OCI-LY3 (cell line): Measurements from ENCODE around the gene KLHL36.
A peak's percentile ranks its signal among the peaks of the same experiment; 100 is the strongest.
"Not testable (repeated sequence)": the region's sequence is repeated elsewhere in the genome, so short reads cannot be mapped to it uniquely, and the experiment has no call there.

Source experiments
- H2AFZ ChIP-seq: fragments of 200-600, 300-600 bp; shearing (Covaris generic); 2 replicates; pipeline ENCODE4 v1.6.0; 2014; ENCODE audit warnings: antibody characterized with exemption, low read depth, low read length
- H3K27ac ChIP-seq: fragments of 200-600, 300-600 bp; sonication (generic); 2 replicates; pipeline ENCODE4 v1.5.1; 2014; ENCODE audit warnings: mild to moderate bottlenecking, low read length, moderate library complexity, mixed read lengths
- H3K27me3 ChIP-seq: fragments of 200-600, 300-600 bp; sonication (generic); 2 replicates; pipeline ENCODE4 v1.6.1; 2014; ENCODE audit warnings: low read depth, low read length, mixed read lengths
- H3K36me3 ChIP-seq: fragments of 200-600, 300-600 bp; sonication (generic); replicated peaks from 2 replicates; pipeline ENCODE3; 2014; ENCODE audit warnings: low read depth, low read length, mixed read lengths
- H3K4me1 ChIP-seq: fragments of 300-600, 200-600 bp; sonication (generic); 2 replicates; pipeline ENCODE4 v1.6.1; 2014; ENCODE audit warnings: low read length, mixed read lengths
- H3K4me2 ChIP-seq: fragments of 200-600, 300-600 bp; sonication (generic); 2 replicates; pipeline ENCODE4 v1.6.1; 2014; ENCODE audit warnings: low read length, mixed read lengths
- H3K4me3 ChIP-seq: fragments of 300-600, 200-600 bp; sonication (generic); 2 replicates; pipeline ENCODE4 v1.5.1; 2014; ENCODE audit warnings: antibody characterized with exemption, mild to moderate bottlenecking, low read length, moderate library complexity
- H3K79me2 ChIP-seq: fragments of 300-600, 200-600 bp; shearing (Covaris generic); 2 replicates; pipeline ENCODE4 v1.6.1; 2014; ENCODE audit warnings: mild to moderate bottlenecking, low read length, mixed read lengths
- H3K9ac ChIP-seq: fragments of 300-600, 200-600 bp; shearing (Covaris generic); 2 replicates; pipeline ENCODE4 v1.6.0; 2014; ENCODE audit warnings: mild to moderate bottlenecking, low read length, moderate library complexity
- H3K9me3 ChIP-seq: fragments of 200-600, 300-600 bp; shearing (Covaris generic); 2 replicates; pipeline ENCODE4 v1.6.1; 2014; ENCODE audit warnings: low read length, mixed read lengths; ENCODE audit not compliant: insufficient read depth
- H4K20me1 ChIP-seq: fragments of 200-600, 300-600 bp; sonication (generic); 2 replicates; pipeline ENCODE4 v1.6.1; 2016; ENCODE audit warnings: low read length, mixed read lengths; ENCODE audit not compliant: insufficient read depth
- EZH2phosphoT487 ChIP-seq: fragments of 200-600 bp; shearing (Covaris generic); IDR thresholded peaks from 2 replicates; pipeline ENCODE4 v1.6.1; 2018; ENCODE audit warnings: antibody characterized with exemption, mixed run types, low read depth
- TF ChIP-seq, protein P1 (sequence below): fragments of 200-600, 300-600 bp; sonication (generic); IDR thresholded peaks from 2 replicates; pipeline ENCODE4 v1.5.1; 2014; ENCODE audit warnings: antibody characterized with exemption, low read length, low read depth

The KLHL36 gene

DNA sequence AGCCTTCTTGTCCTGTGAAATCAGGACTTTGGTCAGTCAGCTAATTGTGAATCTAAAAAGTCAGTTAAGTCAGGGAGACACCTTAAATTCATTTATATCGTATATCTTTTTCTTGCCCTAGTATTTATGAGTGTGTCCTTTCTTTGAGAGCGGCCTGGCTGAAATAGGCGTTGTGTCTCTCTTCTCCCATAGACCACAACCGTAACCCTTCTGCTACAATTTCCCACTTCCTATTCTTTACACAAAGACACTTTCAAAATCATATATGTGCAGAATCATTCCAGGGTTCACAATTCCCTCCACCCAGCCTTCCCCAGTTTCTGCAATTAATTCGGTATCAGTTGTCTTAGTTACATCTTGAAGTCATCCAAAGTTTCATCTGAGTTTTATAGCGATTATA lies 16.4 kb upstream of the KLHL36 start:
- Histone ChIP-seq H2AFZ (no peak overlapping the region), H3K4me1 (peaks cover 26% of the 10 kb centered on the region), H3K79me2 (no peaks in the 10 kb centered on the region), H3K4me3 (no peak overlapping the region), H3K9ac (no peak overlapping the region), H3K27me3 (peaks cover 27% of the 10 kb centered on the region), H4K20me1 (no peaks in the 10 kb centered on the region), H3K27ac (no peak overlapping the region), H3K36me3 (no peaks in the 10 kb centered on the region), H3K9me3 (no peaks in the 10 kb centered on the region), H3K4me2 (peak overlapping the region; percentile 49)
- TF ChIP-seq, protein P1, sequence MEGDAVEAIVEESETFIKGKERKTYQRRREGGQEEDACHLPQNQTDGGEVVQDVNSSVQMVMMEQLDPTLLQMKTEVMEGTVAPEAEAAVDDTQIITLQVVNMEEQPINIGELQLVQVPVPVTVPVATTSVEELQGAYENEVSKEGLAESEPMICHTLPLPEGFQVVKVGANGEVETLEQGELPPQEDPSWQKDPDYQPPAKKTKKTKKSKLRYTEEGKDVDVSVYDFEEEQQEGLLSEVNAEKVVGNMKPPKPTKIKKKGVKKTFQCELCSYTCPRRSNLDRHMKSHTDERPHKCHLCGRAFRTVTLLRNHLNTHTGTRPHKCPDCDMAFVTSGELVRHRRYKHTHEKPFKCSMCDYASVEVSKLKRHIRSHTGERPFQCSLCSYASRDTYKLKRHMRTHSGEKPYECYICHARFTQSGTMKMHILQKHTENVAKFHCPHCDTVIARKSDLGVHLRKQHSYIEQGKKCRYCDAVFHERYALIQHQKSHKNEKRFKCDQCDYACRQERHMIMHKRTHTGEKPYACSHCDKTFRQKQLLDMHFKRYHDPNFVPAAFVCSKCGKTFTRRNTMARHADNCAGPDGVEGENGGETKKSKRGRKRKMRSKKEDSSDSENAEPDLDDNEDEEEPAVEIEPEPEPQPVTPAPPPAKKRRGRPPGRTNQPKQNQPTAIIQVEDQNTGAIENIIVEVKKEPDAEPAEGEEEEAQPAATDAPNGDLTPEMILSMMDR: no peak
- TF ChIP-seq EZH2phosphoT487: no peak

DNA sequence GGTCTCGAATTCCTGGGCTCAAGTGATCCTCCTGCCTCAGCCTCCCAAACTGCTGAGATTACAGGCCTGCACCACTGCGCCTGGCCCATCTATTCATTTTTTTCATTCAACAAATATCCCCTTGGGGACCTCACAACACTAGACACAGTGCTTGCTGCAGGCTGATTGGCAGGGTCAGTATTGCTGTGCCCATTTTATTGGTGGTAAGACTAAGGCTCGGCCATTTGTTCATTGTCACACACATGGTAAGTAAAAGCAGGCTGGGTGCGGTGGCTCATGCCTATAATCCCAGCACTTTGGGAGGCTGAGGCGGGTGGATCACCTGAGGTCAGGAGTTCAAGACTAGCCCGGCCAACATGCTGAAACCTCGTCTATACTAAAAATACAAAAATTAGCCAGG lies 15.4 kb upstream of the KLHL36 start:
- peaks cover 25% of the 10 kb centered on the region for H3K4me1 ChIP-seq
- not testable (repeated sequence) for H3K9me3 ChIP-seq

DNA sequence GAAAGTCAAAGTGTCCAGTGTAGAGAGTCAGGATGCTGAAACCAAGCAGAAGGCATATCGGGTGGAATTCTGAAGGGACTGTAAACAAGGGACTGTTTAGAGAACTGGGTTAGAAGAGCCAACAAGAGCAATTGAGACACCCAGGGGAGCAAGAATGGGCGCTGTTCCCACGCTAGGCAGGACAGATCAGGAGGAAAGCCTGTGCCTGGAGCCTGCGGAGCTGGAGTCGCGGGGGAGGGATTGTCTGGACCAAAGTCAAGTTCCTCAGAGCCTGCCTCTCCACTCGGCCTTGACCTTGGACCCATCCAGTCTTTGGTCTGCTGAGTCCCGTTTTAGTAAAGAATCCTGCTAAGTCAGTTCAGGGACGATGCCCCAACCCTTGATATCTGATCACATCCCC lies 14.7 kb upstream of the KLHL36 start:
- H3K4me2 ChIP-seq: no peak overlapping the region
- no peaks in the 10 kb centered on the region for H3K9me3 ChIP-seq
- H3K36me3 ChIP-seq: no peaks in the 10 kb centered on the region
- peaks cover 18% of the 10 kb centered on the region for H3K4me1 ChIP-seq
- H3K9ac ChIP-seq: no peak overlapping the region
- no peak overlapping the region for H3K27ac ChIP-seq
- H3K27me3 ChIP-seq: peaks cover 18% of the 10 kb centered on the region
- H4K20me1 ChIP-seq: no peaks in the 10 kb centered on the region
- no peaks in the 10 kb centered on the region for H3K79me2 ChIP-seq
- TF ChIP-seq, protein P1: no peak
- no peak for TF ChIP-seq EZH2phosphoT487
- H2AFZ ChIP-seq: no peak overlapping the region
- H3K4me3 ChIP-seq: no peak overlapping the region

More for the DNA sequence above, 15.4 kb upstream of the KLHL36 start:
- H3K27ac ChIP-seq, H3K4me3 ChIP-seq, H3K9ac ChIP-seq, H3K79me2 ChIP-seq, H3K36me3 ChIP-seq, H3K4me2 ChIP-seq, H4K20me1 ChIP-seq, H2AFZ ChIP-seq: not testable (repeated sequence)
- H3K27me3 ChIP-seq: peaks cover 26% of the 10 kb centered on the region

- Histone ChIP-seq H3K79me2 (no peaks in the 10 kb centered on the region), H2AFZ (no peak overlapping the region), H3K36me3 (no peaks in the 10 kb centered on the region), H3K27ac (no peak overlapping the region), H3K4me2 (no peak overlapping the region), H3K27me3 (peaks cover 6% of the 10 kb centered on the region; the same call in 1 of the 2 replicates), H3K4me3 (no peak overlapping the region), H3K9me3 (no peaks in the 10 kb centered on the region), H3K4me1 (peaks cover 23% of the 10 kb centered on the region), H3K9ac (no peak overlapping the region), H4K20me1 (no peaks in the 10 kb centered on the region)
- TF ChIP-seq, protein P1: no peak
- TF ChIP-seq EZH2phosphoT487: no peak
These were observed 12.6 kb upstream of the KLHL36 start for GRCh38 chr16:84635702-84636101.

DNA sequence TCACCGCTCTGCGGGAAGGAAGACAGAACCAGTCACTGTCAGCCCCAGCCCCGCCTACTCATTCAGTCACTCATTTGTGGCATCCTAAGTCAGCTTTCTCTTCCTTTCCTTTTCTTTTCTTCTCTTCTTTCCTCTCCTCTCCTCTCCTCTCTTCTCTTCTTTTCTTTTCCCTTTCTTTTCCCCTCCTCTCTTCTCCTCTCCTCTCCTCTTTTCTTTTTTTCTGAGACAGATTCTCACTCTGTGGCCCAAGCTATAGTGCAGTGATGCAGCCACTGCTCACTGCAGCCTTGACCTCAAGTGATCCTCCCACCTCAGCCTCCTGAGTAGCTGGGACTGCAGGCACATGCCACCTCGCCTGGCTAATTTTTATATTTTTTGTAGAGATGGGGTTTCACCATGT lies 10.6 kb upstream of the KLHL36 start:
- Histone ChIP-seq H3K4me1 (peaks cover 23% of the 10 kb centered on the region), H3K27me3 (peaks cover 11% of the 10 kb centered on the region; the same call in 1 of the 2 replicates), H3K27ac (no peak overlapping the region), H3K9ac (no peak overlapping the region), H4K20me1 (no peaks in the 10 kb centered on the region), H3K4me2 (no peak overlapping the region; the same call in 1 of the 2 replicates), H3K9me3 (no peaks in the 10 kb centered on the region), H3K36me3 (no peaks in the 10 kb centered on the region), H2AFZ (no peak overlapping the region), H3K79me2 (no peaks in the 10 kb centered on the region), H3K4me3 (no peak overlapping the region)
- no peak for TF ChIP-seq EZH2phosphoT487
- TF ChIP-seq, protein P1: no peak
